WTC11 (cell line): ENCODE data around the gene PARVB.

Source experiments
- MXD4 ChIP-seq: fragments of 250-450 bp; sonication (Bioruptor Pico); IDR thresholded peaks from 2 replicates; pipeline ENCODE4 v1.8.0; 2021; ENCODE audit warnings: mild to moderate bottlenecking, moderate library complexity, borderline replicate concordance
- NR2C2 ChIP-seq: sonication (generic); formaldehyde crosslinking; IDR thresholded peaks from 2 replicates; pipeline ENCODE4 v1.8.0; 2022; ENCODE audit warnings: mild to moderate bottlenecking, missing genetic modification reagents
- NR3C1 ChIP-seq: sonication (generic); formaldehyde crosslinking; conservative IDR thresholded peaks from 2 replicates; pipeline ENCODE4 v1.8.1; 2023; ENCODE audit warnings: low read depth, mild to moderate bottlenecking, missing genetic modification reagents
- SP1 ChIP-seq: sonication (generic); formaldehyde crosslinking; conservative IDR thresholded peaks from 2 replicates; pipeline ENCODE4 v1.8.1; 2022; ENCODE audit warnings: missing genetic modification reagents
- TEAD1 ChIP-seq: sonication (generic); formaldehyde crosslinking; IDR thresholded peaks from 2 replicates; pipeline ENCODE4 v1.8.0; 2022; ENCODE audit warnings: mild to moderate bottlenecking, missing genetic modification reagents
- ZBTB21 ChIP-seq: sonication (generic); formaldehyde crosslinking; IDR thresholded peaks from 2 replicates; pipeline ENCODE4 v1.8.1; 2023; ENCODE audit warnings: mild to moderate bottlenecking, missing genetic modification reagents, borderline replicate concordance
- ZNF232 ChIP-seq: sonication (generic); formaldehyde crosslinking; IDR thresholded peaks from 2 replicates; pipeline ENCODE4 v1.8.0; 2022; ENCODE audit warnings: mild to moderate bottlenecking, missing genetic modification reagents
- TF ChIP-seq, protein P1 (sequence below): fragments of 200-600 bp; IDR thresholded peaks from 2 replicates; pipeline ENCODE4 v1.8.0; 2022; ENCODE audit warnings: antibody characterized with exemption
- TF ChIP-seq, protein P2 (sequence below): sonication (generic); formaldehyde crosslinking; IDR thresholded peaks from 2 replicates; pipeline ENCODE4 v1.8.0; 2022; ENCODE audit warnings: mild to moderate bottlenecking, missing genetic modification reagents
- TF ChIP-seq, protein P3 (sequence below): sonication (generic); formaldehyde crosslinking; IDR thresholded peaks from 2 replicates; pipeline ENCODE4 v1.8.1; 2023; ENCODE audit warnings: mild to moderate bottlenecking, missing genetic modification reagents
- TF ChIP-seq, protein P4 (sequence below): sonication (generic); formaldehyde crosslinking; IDR thresholded peaks from 2 replicates; pipeline ENCODE4 v1.8.0; 2022; ENCODE audit warnings: mild to moderate bottlenecking, missing genetic modification reagents

DNA sequence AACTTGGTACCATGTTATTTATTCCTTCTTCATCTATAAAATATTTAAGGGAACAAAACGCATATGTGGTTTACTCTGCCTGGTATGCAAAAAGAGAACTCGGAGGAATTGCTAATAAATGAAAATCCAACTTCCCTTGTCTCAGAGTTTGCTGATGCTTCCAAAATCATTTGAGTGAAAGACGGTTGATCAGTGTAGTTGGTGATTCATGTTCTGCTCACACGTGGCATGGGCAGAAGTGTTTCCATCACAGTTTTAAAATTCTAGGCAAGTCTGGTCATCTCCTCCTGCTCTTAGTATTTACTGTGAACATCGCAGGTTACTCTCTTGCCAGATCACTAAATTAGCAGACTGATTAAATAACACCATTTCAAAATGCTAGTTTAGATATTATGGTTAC, 11.9 kb upstream of the PARVB start:
- TF ChIP-seq, protein P1, sequence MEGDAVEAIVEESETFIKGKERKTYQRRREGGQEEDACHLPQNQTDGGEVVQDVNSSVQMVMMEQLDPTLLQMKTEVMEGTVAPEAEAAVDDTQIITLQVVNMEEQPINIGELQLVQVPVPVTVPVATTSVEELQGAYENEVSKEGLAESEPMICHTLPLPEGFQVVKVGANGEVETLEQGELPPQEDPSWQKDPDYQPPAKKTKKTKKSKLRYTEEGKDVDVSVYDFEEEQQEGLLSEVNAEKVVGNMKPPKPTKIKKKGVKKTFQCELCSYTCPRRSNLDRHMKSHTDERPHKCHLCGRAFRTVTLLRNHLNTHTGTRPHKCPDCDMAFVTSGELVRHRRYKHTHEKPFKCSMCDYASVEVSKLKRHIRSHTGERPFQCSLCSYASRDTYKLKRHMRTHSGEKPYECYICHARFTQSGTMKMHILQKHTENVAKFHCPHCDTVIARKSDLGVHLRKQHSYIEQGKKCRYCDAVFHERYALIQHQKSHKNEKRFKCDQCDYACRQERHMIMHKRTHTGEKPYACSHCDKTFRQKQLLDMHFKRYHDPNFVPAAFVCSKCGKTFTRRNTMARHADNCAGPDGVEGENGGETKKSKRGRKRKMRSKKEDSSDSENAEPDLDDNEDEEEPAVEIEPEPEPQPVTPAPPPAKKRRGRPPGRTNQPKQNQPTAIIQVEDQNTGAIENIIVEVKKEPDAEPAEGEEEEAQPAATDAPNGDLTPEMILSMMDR, result no peak
- TF ChIP-seq NR3C1 (CRISPR knock-in tag), result no peak
- TF ChIP-seq NR2C2, result no peak
- no peak for TF ChIP-seq MXD4 (CRISPR knock-in tag)
- no peak for TF ChIP-seq ZBTB21 (CRISPR knock-in tag)
- no peak for TF ChIP-seq TEAD1 (CRISPR knock-in tag)
- no peak for TF ChIP-seq SP1 (CRISPR knock-in tag)
- TF ChIP-seq, protein P2, sequence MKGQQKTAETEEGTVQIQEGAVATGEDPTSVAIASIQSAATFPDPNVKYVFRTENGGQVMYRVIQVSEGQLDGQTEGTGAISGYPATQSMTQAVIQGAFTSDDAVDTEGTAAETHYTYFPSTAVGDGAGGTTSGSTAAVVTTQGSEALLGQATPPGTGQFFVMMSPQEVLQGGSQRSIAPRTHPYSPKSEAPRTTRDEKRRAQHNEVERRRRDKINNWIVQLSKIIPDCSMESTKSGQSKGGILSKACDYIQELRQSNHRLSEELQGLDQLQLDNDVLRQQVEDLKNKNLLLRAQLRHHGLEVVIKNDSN (CRISPR knock-in tag), result no peak
- TF ChIP-seq, protein P3, sequence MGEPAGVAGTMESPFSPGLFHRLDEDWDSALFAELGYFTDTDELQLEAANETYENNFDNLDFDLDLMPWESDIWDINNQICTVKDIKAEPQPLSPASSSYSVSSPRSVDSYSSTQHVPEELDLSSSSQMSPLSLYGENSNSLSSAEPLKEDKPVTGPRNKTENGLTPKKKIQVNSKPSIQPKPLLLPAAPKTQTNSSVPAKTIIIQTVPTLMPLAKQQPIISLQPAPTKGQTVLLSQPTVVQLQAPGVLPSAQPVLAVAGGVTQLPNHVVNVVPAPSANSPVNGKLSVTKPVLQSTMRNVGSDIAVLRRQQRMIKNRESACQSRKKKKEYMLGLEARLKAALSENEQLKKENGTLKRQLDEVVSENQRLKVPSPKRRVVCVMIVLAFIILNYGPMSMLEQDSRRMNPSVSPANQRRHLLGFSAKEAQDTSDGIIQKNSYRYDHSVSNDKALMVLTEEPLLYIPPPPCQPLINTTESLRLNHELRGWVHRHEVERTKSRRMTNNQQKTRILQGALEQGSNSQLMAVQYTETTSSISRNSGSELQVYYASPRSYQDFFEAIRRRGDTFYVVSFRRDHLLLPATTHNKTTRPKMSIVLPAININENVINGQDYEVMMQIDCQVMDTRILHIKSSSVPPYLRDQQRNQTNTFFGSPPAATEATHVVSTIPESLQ, result no peak
- no peak for TF ChIP-seq ZNF232 (CRISPR knock-in tag)
- TF ChIP-seq, protein P4, sequence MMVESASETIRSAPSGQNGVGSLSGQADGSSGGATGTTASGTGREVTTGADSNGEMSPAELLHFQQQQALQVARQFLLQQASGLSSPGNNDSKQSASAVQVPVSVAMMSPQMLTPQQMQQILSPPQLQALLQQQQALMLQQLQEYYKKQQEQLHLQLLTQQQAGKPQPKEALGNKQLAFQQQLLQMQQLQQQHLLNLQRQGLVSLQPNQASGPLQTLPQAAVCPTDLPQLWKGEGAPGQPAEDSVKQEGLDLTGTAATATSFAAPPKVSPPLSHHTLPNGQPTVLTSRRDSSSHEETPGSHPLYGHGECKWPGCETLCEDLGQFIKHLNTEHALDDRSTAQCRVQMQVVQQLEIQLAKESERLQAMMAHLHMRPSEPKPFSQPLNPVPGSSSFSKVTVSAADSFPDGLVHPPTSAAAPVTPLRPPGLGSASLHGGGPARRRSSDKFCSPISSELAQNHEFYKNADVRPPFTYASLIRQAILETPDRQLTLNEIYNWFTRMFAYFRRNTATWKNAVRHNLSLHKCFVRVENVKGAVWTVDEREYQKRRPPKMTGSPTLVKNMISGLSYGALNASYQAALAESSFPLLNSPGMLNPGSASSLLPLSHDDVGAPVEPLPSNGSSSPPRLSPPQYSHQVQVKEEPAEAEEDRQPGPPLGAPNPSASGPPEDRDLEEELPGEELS, result no peak
